ENCODE measurements around the gene ATP8B3.

The ATP8B3 gene

DNA sequence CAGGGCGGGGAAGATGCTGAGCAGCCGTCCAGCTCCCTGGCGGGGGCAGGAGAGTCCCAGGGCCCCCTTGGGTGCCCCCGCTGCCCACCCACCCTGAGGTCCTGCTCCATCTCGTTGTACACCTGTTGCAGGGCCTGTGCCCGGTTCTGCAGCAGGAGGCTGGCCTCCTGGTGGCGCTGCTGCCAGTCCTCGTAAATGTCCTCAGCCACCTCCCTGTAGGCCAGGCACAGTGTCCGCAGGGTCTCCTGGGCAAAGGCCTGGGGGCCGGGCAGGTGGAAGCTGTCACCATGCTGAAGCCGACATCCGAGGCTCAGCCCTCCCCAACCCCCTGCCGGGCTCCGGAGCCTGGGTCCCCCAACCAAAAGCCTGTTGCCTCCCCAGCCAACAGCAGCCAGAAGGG lies 20.2 kb downstream of the ATP8B3 start:
- TF ChIP-seq CEBPB (IDR thresholded peaks at IDR 0.05) (no peak), ZBTB7A (IDR thresholded peaks at IDR 0.05; ENCODE audit: low read depth) (no peak), FOXM1 (IDR thresholded peaks at IDR 0.05; ENCODE audit: borderline replicate concordance, low read depth) (no peak), TAF1 (IDR thresholded peaks at IDR 0.05; ENCODE audit: low read depth) (no peak), TEAD4 (IDR thresholded peaks at IDR 0.05) (no peak), YY1 (IDR thresholded peaks at IDR 0.05; ENCODE audit: low read depth) (no peak)
- TF ChIP-seq, protein P1, sequence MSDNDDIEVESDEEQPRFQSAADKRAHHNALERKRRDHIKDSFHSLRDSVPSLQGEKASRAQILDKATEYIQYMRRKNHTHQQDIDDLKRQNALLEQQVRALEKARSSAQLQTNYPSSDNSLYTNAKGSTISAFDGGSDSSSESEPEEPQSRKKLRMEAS (IDR thresholded peaks at IDR 0.05): no peak
- TF ChIP-seq, protein P2, sequence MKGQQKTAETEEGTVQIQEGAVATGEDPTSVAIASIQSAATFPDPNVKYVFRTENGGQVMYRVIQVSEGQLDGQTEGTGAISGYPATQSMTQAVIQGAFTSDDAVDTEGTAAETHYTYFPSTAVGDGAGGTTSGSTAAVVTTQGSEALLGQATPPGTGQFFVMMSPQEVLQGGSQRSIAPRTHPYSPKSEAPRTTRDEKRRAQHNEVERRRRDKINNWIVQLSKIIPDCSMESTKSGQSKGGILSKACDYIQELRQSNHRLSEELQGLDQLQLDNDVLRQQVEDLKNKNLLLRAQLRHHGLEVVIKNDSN (IDR thresholded peaks at IDR 0.05): no peak
- TF ChIP-seq, protein P3, sequence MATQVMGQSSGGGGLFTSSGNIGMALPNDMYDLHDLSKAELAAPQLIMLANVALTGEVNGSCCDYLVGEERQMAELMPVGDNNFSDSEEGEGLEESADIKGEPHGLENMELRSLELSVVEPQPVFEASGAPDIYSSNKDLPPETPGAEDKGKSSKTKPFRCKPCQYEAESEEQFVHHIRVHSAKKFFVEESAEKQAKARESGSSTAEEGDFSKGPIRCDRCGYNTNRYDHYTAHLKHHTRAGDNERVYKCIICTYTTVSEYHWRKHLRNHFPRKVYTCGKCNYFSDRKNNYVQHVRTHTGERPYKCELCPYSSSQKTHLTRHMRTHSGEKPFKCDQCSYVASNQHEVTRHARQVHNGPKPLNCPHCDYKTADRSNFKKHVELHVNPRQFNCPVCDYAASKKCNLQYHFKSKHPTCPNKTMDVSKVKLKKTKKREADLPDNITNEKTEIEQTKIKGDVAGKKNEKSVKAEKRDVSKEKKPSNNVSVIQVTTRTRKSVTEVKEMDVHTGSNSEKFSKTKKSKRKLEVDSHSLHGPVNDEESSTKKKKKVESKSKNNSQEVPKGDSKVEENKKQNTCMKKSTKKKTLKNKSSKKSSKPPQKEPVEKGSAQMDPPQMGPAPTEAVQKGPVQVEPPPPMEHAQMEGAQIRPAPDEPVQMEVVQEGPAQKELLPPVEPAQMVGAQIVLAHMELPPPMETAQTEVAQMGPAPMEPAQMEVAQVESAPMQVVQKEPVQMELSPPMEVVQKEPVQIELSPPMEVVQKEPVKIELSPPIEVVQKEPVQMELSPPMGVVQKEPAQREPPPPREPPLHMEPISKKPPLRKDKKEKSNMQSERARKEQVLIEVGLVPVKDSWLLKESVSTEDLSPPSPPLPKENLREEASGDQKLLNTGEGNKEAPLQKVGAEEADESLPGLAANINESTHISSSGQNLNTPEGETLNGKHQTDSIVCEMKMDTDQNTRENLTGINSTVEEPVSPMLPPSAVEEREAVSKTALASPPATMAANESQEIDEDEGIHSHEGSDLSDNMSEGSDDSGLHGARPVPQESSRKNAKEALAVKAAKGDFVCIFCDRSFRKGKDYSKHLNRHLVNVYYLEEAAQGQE (IDR thresholded peaks at IDR 0.05; ENCODE audit: low read depth): no peak

DNA sequence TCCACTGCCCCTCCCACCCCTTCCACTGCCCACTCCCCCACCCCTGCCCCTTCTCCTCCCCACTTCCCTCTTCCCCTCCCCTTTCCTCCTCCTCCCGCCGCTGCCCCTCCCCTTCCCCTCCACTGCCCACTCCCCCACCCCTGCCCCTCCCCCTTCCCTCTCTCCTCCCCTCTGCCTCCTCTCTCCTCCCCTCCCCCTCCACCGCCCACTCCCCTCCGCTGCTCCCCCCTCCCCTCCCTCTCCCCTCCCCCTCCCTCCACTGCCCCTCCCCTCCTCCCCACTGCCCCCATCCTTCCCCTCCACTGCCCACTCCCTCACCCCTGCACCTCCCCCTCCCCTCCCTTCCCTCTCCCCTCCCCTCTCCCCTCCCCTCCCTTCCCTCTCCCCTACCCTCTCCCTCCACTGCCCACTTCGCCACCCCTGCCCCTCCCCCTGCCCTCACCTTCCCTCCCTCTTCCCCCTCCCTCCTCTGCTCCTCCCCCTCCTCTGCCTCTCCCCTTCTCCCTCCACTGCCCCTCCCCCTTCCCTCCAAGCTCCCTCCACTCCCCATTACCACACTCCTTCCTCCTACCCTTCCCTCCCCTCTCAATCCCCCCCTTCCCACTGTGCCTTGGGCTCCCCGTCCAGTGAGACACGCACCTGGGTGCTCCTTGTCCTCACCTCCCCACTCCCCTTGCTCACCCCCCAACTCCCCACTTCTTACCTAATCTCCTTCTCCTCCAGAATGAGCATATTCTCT lies 21.9 kb downstream of the ATP8B3 start:
- TF ChIP-seq NFIC (IDR thresholded peaks at IDR 0.05) (no peak), TCF12 (IDR thresholded peaks at IDR 0.05; ENCODE audit: low read depth) (no peak), ZBTB7A (IDR thresholded peaks at IDR 0.05; ENCODE audit: low read depth) (no peak), YY1 (IDR thresholded peaks at IDR 0.05; ENCODE audit: low read depth) (no peak), RAD21 (IDR thresholded peaks at IDR 0.05; ENCODE audit: low read depth) (no peak), FOXM1 (IDR thresholded peaks at IDR 0.05; ENCODE audit: borderline replicate concordance, low read depth) (no peak), TEAD4 (IDR thresholded peaks at IDR 0.05) (no peak), CEBPB (IDR thresholded peaks at IDR 0.05) (no peak), EP300 (IDR thresholded peaks at IDR 0.05; ENCODE audit: borderline replicate concordance) (no peak), TAF1 (IDR thresholded peaks at IDR 0.05; ENCODE audit: low read depth) (no peak), EGR1 (IDR thresholded peaks at IDR 0.05) (no peak), CREB1 (IDR thresholded peaks at IDR 0.05; ENCODE audit: low read depth) (no peak)
- TF ChIP-seq, protein P3 (IDR thresholded peaks at IDR 0.05; ENCODE audit: low read depth): no peak
- TF ChIP-seq, protein P2 (IDR thresholded peaks at IDR 0.05): no peak
- TF ChIP-seq, protein P1 (IDR thresholded peaks at IDR 0.05): no peak

DNA sequence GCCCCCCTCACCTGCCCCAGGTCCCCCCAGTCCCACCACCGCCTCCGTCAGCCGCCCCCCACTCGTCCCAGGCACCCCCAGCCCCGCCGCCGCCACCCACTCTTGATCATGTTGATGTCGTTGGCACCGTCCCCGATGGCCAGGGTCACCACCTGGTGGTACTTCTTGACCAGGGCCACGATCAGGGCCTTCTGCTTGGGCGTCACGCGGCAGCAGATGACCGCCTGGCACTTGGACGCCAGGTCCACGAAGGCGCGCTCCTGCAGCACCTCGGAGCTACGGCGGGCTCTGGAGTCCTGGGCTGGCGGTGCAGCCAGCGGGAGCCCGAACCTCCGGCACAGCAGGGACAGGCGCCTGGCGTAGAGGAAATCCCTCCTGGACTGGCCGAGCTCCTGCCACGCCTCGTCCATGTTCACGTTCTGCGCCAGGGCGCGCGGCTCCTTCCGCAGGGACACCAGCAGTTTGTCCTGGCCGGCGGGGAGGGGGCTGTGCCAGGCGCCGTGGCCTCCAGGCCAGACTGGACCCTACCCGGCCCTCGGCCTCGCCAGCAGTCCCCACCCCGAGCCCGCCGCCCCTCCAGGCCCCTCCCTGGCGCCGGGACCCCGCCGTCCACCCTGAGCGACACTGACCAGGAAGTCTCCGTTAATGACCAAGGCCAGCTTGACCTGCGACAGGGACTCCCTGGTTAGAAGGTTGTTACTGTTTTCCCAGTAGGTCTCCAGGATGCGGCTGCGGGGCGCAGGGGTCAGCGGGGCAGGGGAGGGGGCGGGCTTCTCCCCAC lies 22.6 kb downstream of the ATP8B3 start:
- TF ChIP-seq EGR1 (IDR thresholded peaks at IDR 0.05): no peak
- TF ChIP-seq, protein P1 (IDR thresholded peaks at IDR 0.05): peak; percentile 29; the same call in 1 of the 2 replicates

DNA sequence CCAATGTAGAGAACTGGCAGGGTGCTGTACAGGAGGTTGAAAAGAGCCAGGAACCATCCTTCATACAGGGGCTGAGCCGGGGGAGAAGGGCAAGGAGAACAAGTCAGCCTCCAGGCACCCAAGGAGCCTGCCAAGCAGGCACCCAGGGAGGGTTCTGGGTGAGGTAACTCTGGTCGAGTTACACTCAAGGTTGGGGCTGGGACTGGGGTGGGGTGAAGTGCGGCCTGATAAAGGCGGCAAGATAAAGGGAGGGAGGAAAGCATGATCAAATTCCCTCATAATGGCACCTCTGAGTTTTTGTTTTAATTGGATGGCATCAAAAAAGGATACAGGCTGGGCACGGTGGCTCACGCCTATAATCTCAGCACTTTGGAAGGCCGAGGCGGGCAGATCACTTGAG lies 25.0 kb downstream of the ATP8B3 start:
- no peak for TF ChIP-seq RAD21 (IDR thresholded peaks at IDR 0.05; ENCODE audit: low read depth)
- TF ChIP-seq TCF12 (IDR thresholded peaks at IDR 0.05; ENCODE audit: low read depth): no peak
- TF ChIP-seq EGR1 (IDR thresholded peaks at IDR 0.05): no peak
- TF ChIP-seq, protein P3 (IDR thresholded peaks at IDR 0.05; ENCODE audit: low read depth): no peak
- no peak for TF ChIP-seq CEBPB (IDR thresholded peaks at IDR 0.05)
- TF ChIP-seq, protein P2 (IDR thresholded peaks at IDR 0.05): no peak
- TF ChIP-seq EP300 (IDR thresholded peaks at IDR 0.05; ENCODE audit: borderline replicate concordance): no peak
- TF ChIP-seq CREB1 (IDR thresholded peaks at IDR 0.05; ENCODE audit: low read depth): no peak
- no peak for TF ChIP-seq ZBTB7A (IDR thresholded peaks at IDR 0.05; ENCODE audit: low read depth)
- TF ChIP-seq, protein P1 (IDR thresholded peaks at IDR 0.05): no peak
- no peak for TF ChIP-seq TEAD4 (IDR thresholded peaks at IDR 0.05)
- TF ChIP-seq NFIC (IDR thresholded peaks at IDR 0.05): no peak
- no peak for TF ChIP-seq TAF1 (IDR thresholded peaks at IDR 0.05; ENCODE audit: low read depth)
- no peak for TF ChIP-seq FOXM1 (IDR thresholded peaks at IDR 0.05; ENCODE audit: borderline replicate concordance, low read depth)
- TF ChIP-seq YY1 (IDR thresholded peaks at IDR 0.05; ENCODE audit: low read depth): no peak

Measured in Ishikawa (cell line).